Measurements from ENCODE around the gene CEP135.

DNA sequence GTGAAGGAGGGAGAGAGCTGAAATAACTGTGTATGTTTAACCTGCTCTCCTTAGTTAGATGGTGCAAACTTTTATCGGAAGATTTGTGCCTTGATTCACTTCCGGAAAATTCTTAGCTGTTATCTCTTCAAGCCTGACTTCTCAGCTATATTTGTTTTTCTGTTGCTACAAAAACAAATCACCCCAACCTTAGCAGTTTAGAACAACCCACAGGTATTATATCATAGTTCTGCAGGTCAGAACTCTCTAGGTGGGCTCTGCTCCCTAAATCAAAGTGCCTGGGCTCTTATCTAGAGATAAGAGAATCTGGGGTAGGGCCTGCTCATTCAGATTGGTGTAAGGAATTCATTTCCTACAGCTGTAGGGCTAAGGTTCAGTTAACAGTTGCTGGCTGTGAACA is 15.1 kb upstream of the CEP135 start:
- no peak for TF ChIP-seq EZH2 (IDR thresholded peaks at IDR 0.05; ENCODE audit: borderline replicate concordance, low read depth, low read length, severe bottlenecking)
- TF ChIP-seq MYC (IDR thresholded peaks at IDR 0.05; ENCODE audit: low read depth, low read length) = no peak
- TF ChIP-seq POLR2A (IDR thresholded peaks at IDR 0.05; ENCODE audit: low read depth, low read length) = no peak
- no peak for TF ChIP-seq CTCF (IDR thresholded peaks at IDR 0.05; ENCODE audit: extremely low read depth in 1 of 2, insufficient read depth in 1 of 2, low read depth in 1 of 2, low read length in 2 of 2)
